Thyroid gland (tissue), 4 donors: ENCODE results near the gene ARHGEF10L.

Experiments used
- POLR2A ChIP-seq, 2 donors: fragments of 450-650 bp; IDR thresholded peaks; one replicate each; pipeline ENCODE4 v1.6.1; 2017; ENCODE audit warnings: antibody characterized with exemption in 2 of 2, mild to moderate bottlenecking in 2 of 2, moderate library complexity in 1 of 2
- TF ChIP-seq, protein P1 (sequence below), 6 experiments: fragments of 200-600 bp in 3 of 6; fragments of 450-650 bp in 3 of 6; sonication (generic) in 3 of 6; IDR thresholded peaks; one replicate each; pipeline ENCODE4 v1.5.1; 2016 to 2019; ENCODE audit warnings: antibody characterized with exemption in 6 of 6, mild to moderate bottlenecking in 2 of 6, inconsistent platforms in 1 of 6, moderate library complexity in 1 of 6

DNA sequence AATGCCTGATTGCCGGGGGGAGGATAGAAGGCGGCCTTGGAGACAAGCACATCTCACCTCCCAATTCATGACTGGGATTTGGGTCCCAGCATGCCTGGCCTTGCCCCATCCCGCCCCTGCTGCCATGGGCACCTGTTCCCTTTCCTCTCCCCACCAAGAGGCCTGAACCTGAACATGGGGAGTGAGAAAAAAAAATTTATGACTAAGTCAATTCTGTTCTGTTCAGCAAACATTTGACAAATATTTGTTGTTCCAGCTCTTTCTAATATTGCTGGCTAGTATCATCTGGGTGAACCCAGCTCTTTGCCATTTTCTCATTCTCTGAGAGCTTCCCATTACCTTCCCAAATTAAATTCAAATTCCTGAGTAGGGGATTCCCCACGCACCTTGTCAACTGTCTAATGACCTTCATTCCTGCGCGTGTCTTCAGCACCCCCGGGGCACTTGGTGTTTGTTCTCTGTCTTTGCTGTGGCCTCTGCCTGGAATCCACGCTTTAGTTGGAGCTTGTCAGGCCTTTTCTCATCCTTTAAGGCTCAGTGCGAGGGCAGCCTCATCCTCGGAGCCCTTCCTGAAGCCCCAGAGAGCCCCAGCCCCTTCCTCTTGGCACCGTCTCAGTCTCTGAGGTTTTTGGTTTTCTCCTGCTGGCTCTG is 42.8 kb downstream of the ARHGEF10L start:
- TF ChIP-seq, protein P1, sequence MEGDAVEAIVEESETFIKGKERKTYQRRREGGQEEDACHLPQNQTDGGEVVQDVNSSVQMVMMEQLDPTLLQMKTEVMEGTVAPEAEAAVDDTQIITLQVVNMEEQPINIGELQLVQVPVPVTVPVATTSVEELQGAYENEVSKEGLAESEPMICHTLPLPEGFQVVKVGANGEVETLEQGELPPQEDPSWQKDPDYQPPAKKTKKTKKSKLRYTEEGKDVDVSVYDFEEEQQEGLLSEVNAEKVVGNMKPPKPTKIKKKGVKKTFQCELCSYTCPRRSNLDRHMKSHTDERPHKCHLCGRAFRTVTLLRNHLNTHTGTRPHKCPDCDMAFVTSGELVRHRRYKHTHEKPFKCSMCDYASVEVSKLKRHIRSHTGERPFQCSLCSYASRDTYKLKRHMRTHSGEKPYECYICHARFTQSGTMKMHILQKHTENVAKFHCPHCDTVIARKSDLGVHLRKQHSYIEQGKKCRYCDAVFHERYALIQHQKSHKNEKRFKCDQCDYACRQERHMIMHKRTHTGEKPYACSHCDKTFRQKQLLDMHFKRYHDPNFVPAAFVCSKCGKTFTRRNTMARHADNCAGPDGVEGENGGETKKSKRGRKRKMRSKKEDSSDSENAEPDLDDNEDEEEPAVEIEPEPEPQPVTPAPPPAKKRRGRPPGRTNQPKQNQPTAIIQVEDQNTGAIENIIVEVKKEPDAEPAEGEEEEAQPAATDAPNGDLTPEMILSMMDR (IDR thresholded peaks at IDR 0.05) = no peak
- no peak for TF ChIP-seq POLR2A (IDR thresholded peaks at IDR 0.05)
